HG03575 (cell line): ENCODE results near the gene LLPH.

Source experiments
- ATAC-seq: cut with Tn5 transposase; IDR thresholded peaks from one replicate; pipeline ENCODE4 v1.9.1; 2021; ENCODE audit not compliant: unreplicated experiment, insufficient number of reproducible peaks, low FRiP score; ENCODE audit errors: extremely low read depth

Gene LLPH

DNA sequence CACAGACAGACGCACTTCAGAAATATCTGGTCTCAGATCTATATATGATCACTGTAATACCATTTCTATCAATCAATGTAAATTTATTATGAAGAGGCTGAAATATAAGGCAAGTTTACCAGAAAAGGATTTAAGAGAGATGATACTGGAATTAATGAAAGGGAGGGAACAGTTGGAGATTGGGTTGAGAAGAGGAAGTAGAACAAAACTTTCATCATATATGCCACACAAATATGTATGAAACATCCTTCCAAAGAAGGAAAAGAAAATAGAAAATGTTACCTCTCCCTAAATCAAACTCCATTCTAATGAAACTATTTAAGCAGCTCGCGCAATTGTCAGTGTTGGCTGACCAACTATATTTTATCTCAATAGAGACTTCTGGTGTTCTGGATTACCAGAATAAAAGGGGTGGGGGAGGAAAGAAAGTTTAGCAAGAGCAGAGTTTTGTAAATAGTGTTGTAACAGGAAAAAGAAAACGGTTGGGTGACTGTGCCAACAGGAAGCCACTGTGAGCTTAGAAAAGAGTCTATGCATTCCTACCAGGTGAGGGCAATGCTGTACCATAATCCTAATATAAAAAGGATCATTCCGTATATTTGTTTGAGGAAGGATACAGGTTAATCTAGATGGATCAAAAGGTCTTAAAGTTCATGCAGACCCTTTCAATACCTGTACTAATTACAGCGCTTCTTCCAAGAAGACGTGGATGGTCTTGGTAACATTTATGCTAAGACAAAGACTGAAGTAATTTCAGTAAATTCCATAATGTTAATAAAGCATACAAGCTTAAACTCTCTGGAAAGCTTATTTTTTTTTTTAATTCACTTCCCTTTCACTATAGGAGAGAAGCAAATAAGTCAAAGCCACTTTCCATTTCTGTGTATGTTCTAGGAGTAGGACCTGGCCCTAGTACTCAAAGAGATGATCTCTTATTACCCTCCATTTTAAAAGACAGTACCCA, 14.5 kb upstream of the LLPH start:
- ATAC-seq = no peak

DNA sequence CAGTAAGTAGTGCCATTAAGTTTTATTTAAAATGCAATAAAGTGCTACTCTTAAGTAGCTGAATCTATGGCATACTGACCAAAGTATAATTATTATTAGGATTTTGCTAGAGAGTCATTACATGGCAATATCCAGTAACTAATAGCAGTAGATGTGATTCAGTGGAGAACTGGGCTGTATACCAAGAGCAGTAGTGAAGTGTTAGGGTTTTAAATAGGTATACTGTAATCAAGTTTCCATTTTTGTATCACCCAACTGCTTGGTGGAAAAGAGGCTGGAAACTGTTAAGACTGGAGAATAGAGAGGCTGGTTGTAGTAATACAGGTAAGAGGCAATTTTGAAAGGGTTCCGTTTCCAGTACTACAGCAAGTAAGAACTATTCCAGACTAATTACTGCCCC, 13.3 kb upstream of the LLPH start:
- no peak for ATAC-seq

DNA sequence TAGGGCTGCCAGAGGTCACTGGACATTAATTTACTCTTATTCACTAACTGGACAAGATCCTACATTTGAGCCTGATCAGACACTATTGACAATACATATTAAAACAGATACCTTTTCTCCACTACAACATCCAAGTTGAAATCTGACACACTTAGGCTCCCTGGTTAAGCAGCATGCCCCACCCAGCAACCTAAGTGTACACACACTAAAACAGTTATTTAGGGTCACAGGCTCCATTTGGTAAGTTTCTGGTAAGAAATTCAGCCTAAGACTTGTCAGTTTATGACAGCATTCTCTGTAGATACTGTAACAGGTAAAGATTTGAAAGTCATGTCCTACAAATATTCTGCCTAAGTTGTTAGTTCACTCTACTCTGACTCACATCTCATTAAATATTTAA, 12.3 kb upstream of the LLPH start:
- no peak for ATAC-seq

DNA sequence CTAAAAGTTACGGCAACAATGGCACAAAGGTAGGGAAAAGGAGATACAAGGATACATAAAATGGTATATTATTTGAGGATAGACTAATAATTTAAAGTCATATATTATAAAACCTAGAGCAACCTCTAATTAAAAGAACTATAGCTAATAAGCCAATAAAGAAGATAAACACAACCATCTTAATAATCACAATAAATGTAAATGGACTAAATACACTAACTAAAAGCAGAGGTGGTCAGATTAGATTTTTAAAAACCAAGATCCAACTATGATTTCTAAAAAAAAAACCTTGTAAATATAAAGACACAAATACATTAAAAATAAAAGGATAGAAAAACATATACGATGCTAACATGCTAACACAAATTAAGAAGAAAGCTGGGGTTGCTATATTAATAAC, 10.7 kb upstream of the LLPH start:
- ATAC-seq = no peak

DNA sequence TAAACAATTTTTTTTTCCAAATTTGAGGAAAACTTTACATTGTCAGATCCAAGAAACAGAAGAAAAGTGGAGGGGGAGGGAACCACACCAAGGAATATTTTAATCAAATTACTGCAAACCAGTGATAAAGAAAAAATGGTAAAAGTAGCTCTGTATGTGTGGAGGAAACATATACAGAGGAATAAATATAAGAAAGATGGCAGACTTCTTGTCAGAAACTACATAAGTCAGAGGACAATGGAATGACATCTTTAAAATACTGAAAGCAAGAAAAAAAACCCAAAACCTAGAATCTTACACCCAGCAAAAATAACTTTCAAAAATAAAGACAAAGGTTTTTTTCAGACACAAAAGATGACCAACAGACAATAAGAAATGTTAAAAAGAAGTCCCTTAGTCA, 10.2 kb upstream of the LLPH start:
- no peak for ATAC-seq

DNA sequence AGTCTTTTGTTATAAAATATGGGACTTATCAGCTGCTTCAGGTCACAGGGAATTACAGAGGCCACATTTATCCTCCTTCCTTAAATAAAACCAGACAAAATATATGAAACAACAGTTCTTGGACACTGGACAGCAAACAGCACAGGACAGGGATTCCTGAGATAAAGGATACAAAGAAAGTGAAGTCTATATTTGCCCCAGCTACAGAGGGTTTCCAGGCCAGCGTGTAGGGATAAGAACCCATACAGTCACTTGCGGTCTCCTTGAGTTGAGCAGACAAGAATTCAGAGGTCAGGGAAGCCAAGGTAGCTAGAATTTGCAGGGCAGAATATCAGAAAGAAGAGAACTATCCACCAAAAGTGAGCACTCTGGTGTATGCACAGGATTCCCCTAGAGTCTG, 8.8 kb upstream of the LLPH start:
- no peak for ATAC-seq

DNA sequence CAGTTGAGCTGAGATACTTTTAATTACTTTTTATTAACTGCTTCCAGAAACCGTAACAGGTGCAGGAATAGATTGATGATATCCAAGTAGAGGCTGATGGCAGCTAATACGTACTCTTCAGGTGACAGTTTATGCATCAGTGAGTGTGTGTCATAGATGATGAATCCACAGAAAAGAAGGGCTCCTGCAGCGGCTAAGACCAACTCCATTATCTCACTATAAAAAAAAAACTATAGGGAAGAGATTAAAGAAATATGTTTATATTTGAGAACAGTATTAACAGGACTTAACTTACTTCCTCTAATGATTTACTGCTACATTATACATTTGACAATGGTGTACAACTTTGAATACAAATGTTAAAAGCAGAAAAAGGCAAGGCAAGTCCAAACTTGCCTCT, 7.4 kb upstream of the LLPH start:
- ATAC-seq = no peak

DNA sequence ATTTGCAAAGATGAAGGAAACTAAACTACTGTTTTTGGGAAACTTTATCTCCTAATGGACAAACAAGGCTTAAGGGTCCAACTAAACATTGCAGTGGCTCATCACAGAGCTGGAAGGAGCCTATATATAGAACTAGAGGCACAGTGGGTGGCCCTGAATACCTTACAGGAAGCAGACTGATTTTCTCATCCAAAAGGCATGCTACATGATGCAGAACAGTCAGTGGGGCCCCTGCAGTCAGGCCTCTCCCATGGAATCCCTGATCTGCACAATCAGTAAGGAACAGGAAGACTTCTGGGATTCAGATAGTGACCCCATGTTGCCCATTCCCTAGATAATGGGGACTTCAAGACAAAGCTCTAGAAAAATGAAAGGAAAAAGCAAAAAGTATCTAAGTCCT, 1.9 kb upstream of the LLPH start:
- no peak for ATAC-seq

DNA sequence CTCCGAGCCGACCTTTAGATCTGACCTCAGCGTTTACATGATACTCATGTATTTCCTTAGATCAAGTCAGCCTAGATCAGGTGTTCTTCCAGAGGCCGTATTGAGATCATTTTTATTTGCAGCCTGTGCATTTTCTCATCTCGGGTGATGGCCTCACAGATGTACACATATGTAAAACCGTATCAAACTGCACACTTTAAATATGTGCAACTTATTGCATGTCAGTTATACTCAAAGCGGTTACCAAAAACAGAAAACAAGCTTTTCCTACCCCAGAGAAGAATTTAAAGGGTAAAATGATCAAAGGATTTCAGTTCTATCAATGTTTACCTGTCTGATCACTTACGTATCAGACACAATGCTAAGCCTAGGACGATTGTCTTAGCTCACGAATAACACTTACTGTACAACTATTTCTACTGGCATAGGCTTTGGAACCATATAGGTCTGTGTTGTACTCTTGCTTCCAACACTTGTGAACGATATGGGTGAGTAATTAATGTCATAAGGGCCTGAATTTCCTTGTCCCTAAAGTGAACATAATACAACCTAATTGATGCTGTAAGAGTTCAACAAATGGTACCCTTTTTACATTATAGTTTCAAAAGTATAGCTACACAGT, 628 bp upstream of the LLPH start:
- ATAC-seq = peak; percentile 4

DNA sequence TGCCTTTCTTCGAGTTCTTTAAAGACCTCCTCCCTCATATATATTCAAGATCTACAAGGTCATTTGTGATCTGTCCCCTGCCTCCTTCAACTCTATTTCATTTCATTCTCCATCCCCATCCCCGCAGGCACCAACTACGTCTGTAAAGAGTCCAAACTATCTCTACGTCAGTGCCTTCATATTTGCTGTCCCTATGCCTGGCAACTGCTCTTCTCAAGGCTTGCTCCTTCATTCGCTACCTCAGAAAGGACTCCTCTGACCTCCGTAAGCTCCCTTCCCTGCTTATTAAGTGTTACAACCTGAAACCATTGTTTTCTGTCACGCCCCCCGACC, 650 bp downstream of the LLPH start:
- ATAC-seq = no peak

DNA sequence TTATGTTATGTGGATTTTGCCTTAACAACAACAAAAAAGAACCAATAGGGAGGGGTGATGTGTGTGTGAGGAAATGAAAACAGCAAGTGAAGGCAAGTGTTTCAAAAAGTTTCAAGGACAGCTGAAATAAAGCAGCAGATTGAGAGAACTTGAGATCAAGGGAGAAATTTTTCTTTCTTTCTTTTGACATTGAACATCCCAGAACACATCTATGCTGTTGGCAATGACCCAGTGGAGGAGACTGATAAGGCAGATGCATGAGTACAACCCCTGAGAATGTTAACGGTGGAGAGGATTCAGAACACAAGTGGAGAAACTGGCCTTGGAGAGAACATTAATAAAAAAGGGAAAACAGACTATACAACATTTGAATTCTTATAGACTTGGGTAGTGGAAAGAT, 2.9 kb downstream of the LLPH start:
- no peak for ATAC-seq

DNA sequence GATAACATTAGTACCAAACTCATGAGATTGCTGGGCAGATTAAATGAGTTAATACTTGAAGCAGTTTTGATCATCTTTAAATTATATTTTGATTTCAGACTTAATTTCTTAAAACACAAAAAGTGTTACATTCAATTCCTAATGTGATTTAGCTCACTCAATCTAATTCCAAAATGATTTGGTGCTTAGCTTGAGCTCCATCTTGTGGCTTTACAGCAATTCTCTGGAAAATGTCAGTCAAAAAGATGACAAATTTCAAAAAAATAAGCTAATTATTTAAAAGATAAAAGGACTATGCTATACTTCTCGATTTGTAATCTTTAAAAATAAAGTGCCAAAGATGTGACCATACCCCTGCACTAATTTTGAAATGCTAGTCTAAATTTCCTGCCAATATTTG, 10.1 kb downstream of the LLPH start:
- ATAC-seq = no peak

DNA sequence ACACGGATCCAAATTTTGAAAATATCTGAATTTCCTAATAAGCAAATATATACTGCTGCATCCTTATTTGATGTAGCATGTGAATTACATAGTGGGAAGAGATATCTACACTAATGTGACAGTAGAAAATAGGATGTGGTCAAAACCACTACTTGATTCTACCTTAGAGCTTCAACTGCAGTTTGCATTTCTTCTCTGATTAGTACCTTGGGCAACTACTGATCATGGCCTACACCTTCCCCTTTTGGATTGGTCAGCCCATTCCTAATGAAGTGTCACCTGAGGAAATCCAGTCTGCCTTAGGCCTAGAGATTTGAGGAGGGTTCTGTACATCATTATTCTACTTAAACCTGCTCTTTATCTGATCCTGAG, 10.7 kb downstream of the LLPH start:
- ATAC-seq = no peak

DNA sequence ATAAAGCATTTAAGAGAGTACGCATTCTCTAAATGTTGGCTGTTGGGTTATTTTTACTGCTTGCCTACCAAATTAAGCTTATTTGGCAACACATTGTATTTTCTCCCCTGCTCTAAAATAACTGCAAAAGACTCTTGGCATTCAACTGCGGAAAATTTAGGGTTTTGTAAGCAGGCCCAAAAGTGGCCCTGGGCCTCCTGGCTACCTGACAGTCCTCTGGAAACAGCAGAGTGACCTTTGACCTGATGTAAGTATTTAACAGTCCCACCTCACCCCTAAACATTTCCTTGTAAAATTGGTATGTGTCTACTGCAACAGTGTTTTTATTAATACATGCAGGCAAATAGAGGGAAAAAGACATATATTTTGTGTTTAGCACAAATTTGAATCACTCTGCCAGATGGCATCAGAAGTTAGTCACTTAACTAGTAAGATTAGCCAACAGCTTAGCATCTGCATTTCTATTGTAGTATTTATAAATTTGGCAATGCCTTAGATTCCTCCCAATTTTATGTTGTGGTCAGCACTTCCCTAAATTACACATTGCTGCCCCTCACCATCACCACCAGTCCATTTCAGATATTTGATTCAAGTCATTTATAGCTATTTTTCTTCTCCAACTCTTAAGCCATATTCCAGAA, 11.2 kb downstream of the LLPH start:
- ATAC-seq = no peak

DNA sequence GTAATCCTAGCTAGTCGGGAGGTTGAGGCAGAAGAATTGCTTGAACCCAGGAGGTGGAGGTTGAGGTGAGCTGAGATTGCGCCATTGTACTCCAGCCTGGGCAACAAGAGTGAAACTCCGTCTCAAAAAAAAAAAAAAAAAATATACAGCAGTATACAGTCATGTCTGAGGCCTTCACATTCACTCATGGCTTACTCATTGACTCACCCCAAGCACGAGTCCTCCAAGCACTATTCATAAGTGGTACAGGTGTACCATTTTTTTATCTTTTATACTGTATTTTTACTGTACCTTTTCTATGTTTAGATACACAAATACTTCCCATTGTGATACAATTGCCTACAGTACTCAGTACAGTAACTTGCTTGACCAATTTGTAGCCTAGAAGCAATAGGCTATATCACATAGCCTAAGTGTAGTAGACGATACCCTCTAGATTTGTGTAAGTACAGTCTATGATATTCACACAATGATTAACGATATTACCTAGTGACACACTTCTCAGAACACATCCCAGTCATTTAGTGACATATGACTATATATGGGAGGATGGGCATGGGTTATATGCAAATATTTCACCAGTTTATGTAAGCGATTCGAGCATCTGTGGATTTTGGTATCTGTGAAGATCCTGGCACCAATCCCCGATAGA, 12.2 kb downstream of the LLPH start:
- no peak for ATAC-seq

DNA sequence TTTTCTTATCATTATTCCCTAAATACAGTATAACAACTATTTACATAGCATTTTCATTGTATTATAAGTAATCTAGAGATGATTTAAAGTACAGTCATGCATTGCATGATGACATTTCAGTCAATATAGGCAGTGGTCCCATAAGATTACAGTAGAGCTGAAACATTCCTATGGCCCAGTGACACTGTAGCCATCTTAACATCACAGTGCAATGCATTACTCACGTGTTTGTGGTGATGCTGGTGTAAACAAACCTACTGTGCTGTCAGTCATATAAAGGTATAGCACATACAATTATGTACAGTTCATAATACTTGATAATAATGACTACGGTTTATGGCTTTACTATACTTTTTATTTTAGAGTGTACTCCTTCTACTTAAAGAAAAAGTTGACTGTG, 13.3 kb downstream of the LLPH start:
- no peak for ATAC-seq

DNA sequence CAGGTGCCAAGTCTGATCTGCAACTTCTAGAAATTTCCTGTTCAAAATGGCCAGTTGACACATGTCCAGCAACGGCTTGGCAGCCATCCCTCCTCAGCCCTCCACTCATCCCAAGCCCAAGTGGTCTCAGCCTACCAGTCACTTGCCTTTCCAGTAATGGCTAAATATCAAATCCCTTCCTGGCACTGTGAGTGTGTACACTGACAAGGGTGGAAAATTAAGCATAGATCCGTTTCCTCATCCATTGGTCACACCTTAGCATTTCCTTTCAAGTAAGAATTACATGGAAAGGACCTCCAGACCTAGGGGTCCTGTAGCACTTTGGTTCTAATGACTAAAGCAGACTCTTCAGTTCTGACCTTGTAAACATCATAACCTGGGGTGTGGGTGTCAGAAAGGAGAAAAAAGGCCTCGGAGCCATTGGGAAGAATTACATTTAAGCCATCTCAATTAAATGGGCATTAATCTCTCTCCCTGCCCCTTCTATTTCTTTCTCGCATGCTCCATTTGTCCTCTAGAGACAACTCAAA, 15.4 kb downstream of the LLPH start:
- ATAC-seq = no peak

DNA sequence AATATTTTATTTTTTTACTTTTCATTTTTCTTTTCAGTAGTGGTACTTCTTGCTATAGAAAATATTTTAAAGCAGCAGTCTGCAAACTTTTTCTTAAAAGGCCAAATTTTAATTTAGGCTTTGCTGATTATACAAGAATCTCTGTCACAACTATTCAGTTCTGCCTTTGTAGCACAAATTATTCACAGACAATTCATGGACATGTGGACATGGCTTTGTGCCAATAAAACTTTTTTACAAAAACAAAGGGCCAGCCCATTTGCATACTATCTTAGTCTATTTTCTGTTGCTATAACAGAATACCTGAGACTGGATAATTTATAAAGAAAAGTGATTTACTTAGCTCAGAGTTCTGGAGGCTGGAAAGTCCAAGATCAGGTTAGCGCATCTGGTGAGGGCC, 17.1 kb downstream of the LLPH start:
- ATAC-seq = no peak

DNA sequence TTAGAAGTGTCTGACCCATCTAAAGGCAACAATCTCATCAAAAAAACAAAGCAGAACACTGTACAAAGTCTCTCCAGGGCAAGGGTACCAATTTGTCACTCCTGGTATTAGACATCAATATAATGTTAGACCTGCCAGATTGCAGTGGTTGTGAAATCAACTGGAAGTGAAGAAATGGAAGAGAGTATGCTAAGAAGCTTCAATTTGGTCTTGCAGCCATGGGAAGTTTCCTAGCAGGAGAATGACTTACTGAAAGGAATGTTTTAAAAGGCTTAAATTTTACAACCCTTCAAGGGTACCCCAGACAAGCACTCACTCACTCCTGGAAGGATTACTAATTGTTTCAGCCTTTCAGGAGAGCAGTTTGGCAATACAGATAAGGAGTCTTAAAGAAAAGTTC, 18.9 kb downstream of the LLPH start:
- ATAC-seq = no peak

DNA sequence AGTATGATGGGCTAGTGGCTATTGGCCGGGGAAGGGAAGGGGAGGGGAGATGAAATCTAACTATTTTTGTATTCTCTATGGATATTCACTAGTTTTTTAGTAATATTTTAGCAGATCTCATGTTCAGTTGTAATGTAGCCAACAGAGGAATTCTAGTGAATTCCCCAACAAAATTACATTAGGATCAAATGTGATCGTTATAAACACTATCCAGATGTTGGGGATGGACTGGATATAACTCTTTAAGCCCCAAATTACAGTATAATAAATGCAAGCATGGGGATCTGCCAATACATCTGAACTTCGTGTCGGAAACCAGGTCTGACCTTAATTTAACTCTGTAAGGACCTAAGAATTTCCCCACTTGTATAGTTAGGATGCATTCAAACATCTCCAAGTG, 21.5 kb downstream of the LLPH start:
- ATAC-seq = no peak
